Lung (tissue), 12 donors: Measurements from ENCODE around the gene ANKRD11. TPM values are rescaled to one million over a fixed set of nuclear protein-coding genes. Genes with fewer than 3 reads are reported as not detected.

Experiments
- ATAC-seq: fragments of 200-7000 bp; cut with Tn5 transposase; one replicate; pipeline ENCODE4 v1.9.1; 2020; ENCODE audit warnings: moderate number of reproducible peaks; ENCODE audit not compliant: insufficient read depth, low FRiP score
- DNase-seq, 3 donors: peaks; one replicate each; pipeline ENCODE4 v3.0.0-alpha.2; 2013 to 2017
- H3K27ac ChIP-seq, 2 donors: one replicate each; pipeline ENCODE4 v1.5.1; 2013; ENCODE audit warnings: mild to moderate bottlenecking in 2 of 2, moderate library complexity in 2 of 2, control low read depth in 1 of 2, inconsistent platforms in 1 of 2, low read depth in 1 of 2, low read length in 1 of 2
- H3K27me3 ChIP-seq, 3 donors: one replicate each; pipeline ENCODE4 v1.5.1; 2013; ENCODE audit warnings: low read length in 2 of 3; ENCODE audit not compliant: control insufficient read depth in 3 of 3, insufficient read depth in 3 of 3
- H3K36me3 ChIP-seq, 4 donors: one replicate each; pipeline ENCODE4 v1.5.1; 2013; ENCODE audit warnings: low read length in 4 of 4, mild to moderate bottlenecking in 1 of 4, moderate library complexity in 1 of 4; ENCODE audit not compliant: control insufficient read depth in 4 of 4, insufficient read depth in 4 of 4
- H3K4me1 ChIP-seq, 5 donors: one replicate each; pipeline ENCODE4 v1.5.1; 2013; ENCODE audit warnings: low read length in 5 of 5, mild to moderate bottlenecking in 2 of 5, moderate library complexity in 1 of 5; ENCODE audit not compliant: control insufficient read depth in 5 of 5, insufficient read depth in 5 of 5
- H3K4me3 ChIP-seq: one replicate; pipeline ENCODE4 v1.5.1; 2013; ENCODE audit warnings: mild to moderate bottlenecking, control low read depth, moderate library complexity
- H3K9ac ChIP-seq, 2 donors: one replicate each; pipeline ENCODE4 v1.5.1; 2013; ENCODE audit warnings: low read length in 2 of 2, control low read depth in 1 of 2; ENCODE audit not compliant: insufficient read depth in 1 of 2
- H3K9me3 ChIP-seq, 4 donors: one replicate each; pipeline ENCODE4 v1.5.1; 2013; ENCODE audit warnings: low read length in 3 of 4, mild to moderate bottlenecking in 1 of 4, moderate library complexity in 1 of 4; ENCODE audit not compliant: control insufficient read depth in 4 of 4, insufficient read depth in 3 of 4
- WGBS, 2 donors: extraction: QIAGEN DNeasy Blood & Tissue Kit; methylation state at CpG; one replicate each; pipeline ENCODE4 v1.1.7; 2013; 5-methylcytosine and 5-hydroxymethylcytosine counted together
- polyA plus RNA-seq, 2 donors: library from polyadenylated mRNA; stranded (reverse); fragments of 200-250 nt; gene quantifications; one replicate each; pipeline ENCODE4 v1.2.1, GENCODE V29; 2013
- total RNA-seq, 2 donors: library from RNA; depleted of rRNA in 1 of 2; stranded (reverse); fragments of >200 nt in 1 of 2; gene quantifications; one replicate each; pipeline ENCODE4 v1.2.1, GENCODE V29; 2014 to 2021
- TF ChIP-seq, protein P1 (sequence below): IDR thresholded peaks from 2 replicates; pipeline ENCODE4 v1.5.1; 2012; ENCODE audit warnings: mild to moderate bottlenecking; ENCODE audit errors: control extremely low read depth, extremely low read depth
- donor health status: control.
- donor health status: control.
- donor health status: Bipolar disorder and iron deficiency.
- donor health status: healthy.
- donor health status: DM: yes; HTN: yes; CAD: no.

The ANKRD11 gene
- total and polyA plus RNA-seq, 4 donors, result 58.5 to 162 (median 89.5) TPM

GRCh38 chr16:89314357-89314756 is 176.0 kb downstream of the ANKRD11 start:
- no peaks in the 10 kb centered on the region for H3K9me3 ChIP-seq
- peak overlapping the region in 1 of 2 donors; percentile 37 for H3K27ac ChIP-seq
- H3K36me3 ChIP-seq, result peaks cover 0 to 10% (median 4%) of the 10 kb centered on the region in 4 donors
- WGBS, 2 donors, result 73 to 83% methylated on average over 14 of the region's 14 CpGs
- H3K27me3 ChIP-seq, result no peaks in the 10 kb centered on the region
- H3K4me1 ChIP-seq, result peaks cover 0 to 39% (median 6%) of the 10 kb centered on the region in 5 donors
- TF ChIP-seq, protein P1, sequence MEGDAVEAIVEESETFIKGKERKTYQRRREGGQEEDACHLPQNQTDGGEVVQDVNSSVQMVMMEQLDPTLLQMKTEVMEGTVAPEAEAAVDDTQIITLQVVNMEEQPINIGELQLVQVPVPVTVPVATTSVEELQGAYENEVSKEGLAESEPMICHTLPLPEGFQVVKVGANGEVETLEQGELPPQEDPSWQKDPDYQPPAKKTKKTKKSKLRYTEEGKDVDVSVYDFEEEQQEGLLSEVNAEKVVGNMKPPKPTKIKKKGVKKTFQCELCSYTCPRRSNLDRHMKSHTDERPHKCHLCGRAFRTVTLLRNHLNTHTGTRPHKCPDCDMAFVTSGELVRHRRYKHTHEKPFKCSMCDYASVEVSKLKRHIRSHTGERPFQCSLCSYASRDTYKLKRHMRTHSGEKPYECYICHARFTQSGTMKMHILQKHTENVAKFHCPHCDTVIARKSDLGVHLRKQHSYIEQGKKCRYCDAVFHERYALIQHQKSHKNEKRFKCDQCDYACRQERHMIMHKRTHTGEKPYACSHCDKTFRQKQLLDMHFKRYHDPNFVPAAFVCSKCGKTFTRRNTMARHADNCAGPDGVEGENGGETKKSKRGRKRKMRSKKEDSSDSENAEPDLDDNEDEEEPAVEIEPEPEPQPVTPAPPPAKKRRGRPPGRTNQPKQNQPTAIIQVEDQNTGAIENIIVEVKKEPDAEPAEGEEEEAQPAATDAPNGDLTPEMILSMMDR, result no peak
- no peak for DNase-seq
- no peak overlapping the region for H3K9ac ChIP-seq
- no peak for ATAC-seq
- no peak overlapping the region for H3K4me3 ChIP-seq

DNA sequence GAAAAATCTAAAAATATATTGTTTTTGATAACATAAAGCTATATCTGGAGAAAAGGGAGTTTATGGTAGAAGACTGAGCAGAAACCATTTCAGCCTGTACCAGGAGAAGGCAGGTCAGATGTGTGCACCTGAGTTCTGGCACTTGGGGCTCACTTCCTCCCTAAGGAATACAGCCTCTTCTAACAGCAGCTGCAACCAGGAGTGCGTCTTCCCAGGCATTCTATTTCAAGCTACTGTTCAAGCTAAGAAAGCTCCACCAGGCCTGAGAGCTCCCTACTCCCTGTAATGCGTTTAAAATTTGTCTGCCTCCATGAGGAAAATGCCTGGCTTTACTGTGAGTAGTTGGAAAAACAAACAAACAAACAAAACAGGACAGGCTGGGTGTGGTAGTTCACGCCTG is 176.8 kb downstream of the ANKRD11 start:
- ATAC-seq (no peak), DNase-seq (no peak)
- peaks cover 0 to 35% (median 0%) of the 10 kb centered on the region in 5 donors for H3K4me1 ChIP-seq
- TF ChIP-seq, protein P1, result no peak
- H3K4me3 ChIP-seq, result no peak overlapping the region
- no peaks in the 10 kb centered on the region for H3K9me3 ChIP-seq
- peak overlapping the region in 1 of 2 donors; percentile 27 for H3K27ac ChIP-seq
- no peak overlapping the region for H3K9ac ChIP-seq
- 77 to 87% methylated on average over 3 of the region's 3 CpGs for WGBS, 2 donors
- no peaks in the 10 kb centered on the region for H3K27me3 ChIP-seq
- peaks cover 0 to 10% (median 4%) of the 10 kb centered on the region in 4 donors for H3K36me3 ChIP-seq

DNA sequence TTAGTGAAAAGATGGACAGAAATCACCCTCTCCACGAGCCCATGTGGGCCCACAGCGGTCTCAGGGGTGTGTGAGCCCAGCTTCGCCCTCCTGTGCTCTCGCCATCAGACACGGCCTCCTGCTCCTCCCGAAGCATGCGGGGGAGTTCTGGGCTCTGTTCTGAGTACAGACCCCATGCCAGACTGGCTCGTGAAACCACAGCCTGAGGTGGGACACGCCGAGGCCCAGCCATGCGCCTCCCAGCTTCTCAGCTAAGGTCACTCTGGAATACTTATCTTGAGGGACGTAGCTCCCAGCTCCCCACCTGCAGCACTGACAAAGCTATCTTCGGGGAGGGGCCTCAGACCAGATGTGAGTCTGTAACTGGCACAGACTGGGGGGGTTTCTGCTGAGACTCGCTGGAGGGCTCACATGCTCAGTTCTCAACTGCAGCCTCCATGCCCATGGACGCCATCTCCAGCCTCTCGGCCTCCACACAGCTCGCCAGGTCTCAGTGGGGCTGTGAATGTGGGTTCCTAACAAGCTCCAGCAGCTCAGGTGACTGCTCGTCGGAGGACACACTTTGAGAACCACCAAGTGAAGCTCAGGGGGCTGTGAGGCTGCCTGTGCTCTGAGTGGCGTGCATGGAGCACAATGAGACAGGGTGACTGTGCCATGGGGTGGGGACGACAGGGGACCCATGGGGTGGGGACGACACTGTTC is 177.6 kb downstream of the ANKRD11 start:
- ATAC-seq, result no peak
- TF ChIP-seq, protein P1, result no peak
- Histone ChIP-seq H3K9me3 (no peaks in the 10 kb centered on the region), H3K36me3 (peaks cover 0 to 10% (median 4%) of the 10 kb centered on the region in 4 donors), H3K9ac (no peak overlapping the region), H3K4me1 (peaks cover 0 to 29% (median 0%) of the 10 kb centered on the region in 5 donors), H3K4me3 (no peak overlapping the region), H3K27me3 (no peaks in the 10 kb centered on the region), H3K27ac (no peak overlapping the region)
- no peak for DNase-seq
- 96 to 98% methylated on average over 22 of the region's 22 CpGs for WGBS, 2 donors
